Measurements from ENCODE around the gene TMEM170A.
"Not testable (repeated sequence)": the region's sequence is repeated elsewhere in the genome, so short reads cannot be mapped to it uniquely, and the experiment has no call there.

Gene TMEM170A

GRCh38 chr16:75464122-75464918 is at the start of gene TMEM170A:
Gene TMEM170A (minus strand): TSS chr16:75464689. CDS start chr16:75464600, 89 bp downstream.
- TF ChIP-seq CTCF (conservative IDR thresholded peaks at IDR 0.05) (peak; percentile 100), ZFX (IDR thresholded peaks at IDR 0.05) (peak; percentile 58; the same call in 1 of the 2 replicates)
- peak within 1 kb of the TSS; percentile 90 for H3K27ac ChIP-seq

GRCh38 chr16:75506574-75506973 is 42.1 kb upstream of the TMEM170A start:
- no peak for TF ChIP-seq ZFX (IDR thresholded peaks at IDR 0.05)
- TF ChIP-seq CTCF (conservative IDR thresholded peaks at IDR 0.05): no peak
- no peak overlapping the region for H3K27ac ChIP-seq

GRCh38 chr16:75506107-75506506 is 41.6 kb upstream of the TMEM170A start:
- H3K27ac ChIP-seq: no peak overlapping the region

GRCh38 chr16:75503801-75504200 is 39.3 kb upstream of the TMEM170A start:
- no peak for TF ChIP-seq ZFX (IDR thresholded peaks at IDR 0.05)
- no peak for TF ChIP-seq CTCF (conservative IDR thresholded peaks at IDR 0.05)

More at GRCh38 chr16:75506107-75506506, 41.6 kb upstream of the TMEM170A start:
- TF ChIP-seq CTCF (conservative IDR thresholded peaks at IDR 0.05) (no peak), ZFX (IDR thresholded peaks at IDR 0.05) (no peak)

GRCh38 chr16:75502916-75503605 is 38.6 kb upstream of the TMEM170A start:
- TF ChIP-seq CTCF (conservative IDR thresholded peaks at IDR 0.05): no peak
- TF ChIP-seq ZFX (IDR thresholded peaks at IDR 0.05): no peak
- no peak overlapping the region for H3K27ac ChIP-seq

More at GRCh38 chr16:75503801-75504200, 39.3 kb upstream of the TMEM170A start:
- no peak overlapping the region for H3K27ac ChIP-seq

- not testable (repeated sequence) for H3K27ac ChIP-seq
Observed at GRCh38 chr16:75501820-75502219, 37.3 kb upstream of the TMEM170A start.

GRCh38 chr16:75501359-75501758 is 36.9 kb upstream of the TMEM170A start:
- TF ChIP-seq ZFX (IDR thresholded peaks at IDR 0.05): no peak
- no peak for TF ChIP-seq CTCF (conservative IDR thresholded peaks at IDR 0.05)
- no peak overlapping the region for H3K27ac ChIP-seq

GRCh38 chr16:75498605-75499322 is 34.3 kb upstream of the TMEM170A start:
- not testable (repeated sequence) for H3K27ac ChIP-seq

Measured in C4-2B (cell line).